ENCODE data around the gene ATP5MK. TPM values are rescaled to one million over a fixed set of nuclear protein-coding genes. Genes with fewer than 3 reads are reported as not detected.

Gene ATP5MK
- total RNA-seq, 1 experiment from 2014 or later: 335 TPM

- Mint-ChIP-seq H3K27ac (no peak overlapping the region; a peak in 2 of 7 replicates), H3K27me3 (ENCODE audit: low read depth) (no peaks in the 10 kb centered on the region), H3K4me3 (no peak overlapping the region), H3K36me3 (ENCODE audit: insufficient read depth in 1 of 3, low read depth in 3 of 3) (peaks cover 10 to 29% (median 15%) of the 10 kb centered on the region in 3 experiments; a peak in 5 of 7 replicates), H3K9me3 (no peaks in the 10 kb centered on the region), H3K4me1 (peaks cover 2 to 7% of the 10 kb centered on the region in 2 experiments; a peak in 2 of 4 replicates)
- Histone ChIP-seq H3K79me2 (ENCODE audit: insufficient read depth, low read length) (no peaks in the 10 kb centered on the region), H3K14ac (ENCODE audit: insufficient read depth, low read length) (no peak overlapping the region), H3K9ac (ENCODE audit: extremely low read depth, insufficient read length, low read length) (no peak overlapping the region), H2BK12ac (ENCODE audit: insufficient read length, low read depth, low read length) (no peak overlapping the region), H3K4me1 (ENCODE audit: insufficient read depth, low read length) (no peaks in the 10 kb centered on the region), H3K18ac (ENCODE audit: insufficient read length, low read depth, low read length) (no peak overlapping the region), H2BK15ac (ENCODE audit: low read depth, low read length) (no peak overlapping the region), H3K27me3 (ENCODE audit: insufficient read depth, low read length) (no peaks in the 10 kb centered on the region), H2AK5ac (ENCODE audit: insufficient read length, low read length) (no peak overlapping the region), H3K4ac (ENCODE audit: low read depth, low read length) (no peak overlapping the region), H2AFZ (ENCODE audit: low read length) (no peak overlapping the region), H3K27ac (ENCODE audit: insufficient read length, low read depth, low read length) (no peak overlapping the region), H3K23me2 (ENCODE audit: insufficient read length, low read depth, low read length, poor library complexity, severe bottlenecking) (peaks cover 3% of the 10 kb centered on the region), H4K8ac (replicated peaks; ENCODE audit: insufficient read length, low read depth, low read length) (no peak overlapping the region), H2BK20ac (ENCODE audit: low read depth, low read length, poor library complexity, severe bottlenecking) (no peak overlapping the region), H4K91ac (ENCODE audit: insufficient read length, low read depth, low read length) (no peak overlapping the region), H4K5ac (ENCODE audit: insufficient read length, low read depth, low read length) (no peak overlapping the region), H3K9me3 (ENCODE audit: control insufficient read depth, low read depth, low read length) (no peaks in the 10 kb centered on the region), H3K23ac (ENCODE audit: insufficient read length, low read depth, low read length) (no peak overlapping the region), H2BK5ac (ENCODE audit: insufficient read length, low read length) (no peak overlapping the region), H4K20me1 (ENCODE audit: control insufficient read depth, insufficient read depth, insufficient read length) (no peaks in the 10 kb centered on the region), H3K4me2 (ENCODE audit: insufficient read depth, insufficient read length, low read length) (no peak overlapping the region), H2BK120ac (ENCODE audit: low read depth, low read length, poor library complexity, severe bottlenecking) (no peak overlapping the region), H3K79me1 (ENCODE audit: insufficient read depth, low read depth, low read length, poor library complexity, severe bottlenecking) (no peaks in the 10 kb centered on the region), H3T11ph (ENCODE audit: low read length) (no peak overlapping the region), H3K56ac (ENCODE audit: insufficient read length, low read depth, low read length) (no peak overlapping the region)
- no CpG with 5 or more reads among the region's 3 CpGs for WGBS (ENCODE audit: extremely low coverage, insufficient read length, low lambda C conversion rate)
- TF ChIP-seq, protein P1, sequence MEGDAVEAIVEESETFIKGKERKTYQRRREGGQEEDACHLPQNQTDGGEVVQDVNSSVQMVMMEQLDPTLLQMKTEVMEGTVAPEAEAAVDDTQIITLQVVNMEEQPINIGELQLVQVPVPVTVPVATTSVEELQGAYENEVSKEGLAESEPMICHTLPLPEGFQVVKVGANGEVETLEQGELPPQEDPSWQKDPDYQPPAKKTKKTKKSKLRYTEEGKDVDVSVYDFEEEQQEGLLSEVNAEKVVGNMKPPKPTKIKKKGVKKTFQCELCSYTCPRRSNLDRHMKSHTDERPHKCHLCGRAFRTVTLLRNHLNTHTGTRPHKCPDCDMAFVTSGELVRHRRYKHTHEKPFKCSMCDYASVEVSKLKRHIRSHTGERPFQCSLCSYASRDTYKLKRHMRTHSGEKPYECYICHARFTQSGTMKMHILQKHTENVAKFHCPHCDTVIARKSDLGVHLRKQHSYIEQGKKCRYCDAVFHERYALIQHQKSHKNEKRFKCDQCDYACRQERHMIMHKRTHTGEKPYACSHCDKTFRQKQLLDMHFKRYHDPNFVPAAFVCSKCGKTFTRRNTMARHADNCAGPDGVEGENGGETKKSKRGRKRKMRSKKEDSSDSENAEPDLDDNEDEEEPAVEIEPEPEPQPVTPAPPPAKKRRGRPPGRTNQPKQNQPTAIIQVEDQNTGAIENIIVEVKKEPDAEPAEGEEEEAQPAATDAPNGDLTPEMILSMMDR (conservative IDR thresholded peaks at IDR 0.05): no peak
- no peak for DNase-seq
These were observed 22.7 kb downstream of the ATP5MK start for GRCh38 chr10:103373544-103373943.
